Left ventricle myocardium inferior (tissue), 1 donor: ENCODE data around the gene MIER1. TPM values are rescaled to one million over a fixed set of nuclear protein-coding genes. Genes with fewer than 3 reads are reported as not detected.
A peak's percentile ranks its signal among the peaks of the same experiment; 100 is the strongest.

Source experiments
- DNase-seq: peaks from one replicate; pipeline ENCODE4 v3.0.0-alpha.2; 2020
- H3K27ac ChIP-seq: fragments of 200-600 bp; replicated peaks from 2 replicates; pipeline ENCODE4 v1.8.0; 2021
- H3K27me3 ChIP-seq: fragments of 200-600 bp; 2 replicates; pipeline ENCODE4 v1.8.0; 2021; ENCODE audit warnings: low read depth
- H3K36me3 ChIP-seq: fragments of 200-600 bp; 2 replicates; pipeline ENCODE4 v1.8.0; 2021
- H3K4me1 ChIP-seq: fragments of 200-600 bp; 2 replicates; pipeline ENCODE4 v1.8.0; 2021
- H3K4me3 ChIP-seq: fragments of 200-600 bp; 2 replicates; pipeline ENCODE4 v1.8.0; 2021; ENCODE audit warnings: mild to moderate bottlenecking, moderate library complexity
- H3K9me3 ChIP-seq: fragments of 200-600 bp; replicated peaks from 2 replicates; pipeline ENCODE4 v1.8.0; 2021
- CTCF ChIP-seq: fragments of 200-600 bp; IDR thresholded peaks from 2 replicates; pipeline ENCODE4 v1.8.0; 2021; ENCODE audit warnings: antibody characterized with exemption, mild to moderate bottlenecking, borderline replicate concordance
- intact Hi-C: fragments of 100-400 bp; cut with micrococcal nuclease; formaldehyde crosslinking; loops from one replicate; pipeline ENCODE4 v1.11.0; 2022
- total RNA-seq: library from RNA; stranded (reverse); fragmentation: NEBNext Ultra II Directional; extraction: Animal tissue kit (Norgen Biotek cat#: 25700); gene quantifications from one replicate; pipeline ENCODE4 v1.2.1, GENCODE V29; 2021
- donor health status: DM: no; HTN: yes; CAD: no; lungs with severe emphysema.

The MIER1 gene
- total RNA-seq, 1 donor from 2014 or later: 18.1 TPM

- Histone ChIP-seq H3K27me3 (no peaks in the 10 kb centered on the region), H3K9me3 (no peaks in the 10 kb centered on the region), H3K27ac (no peak overlapping the region), H3K4me3 (no peak overlapping the region), H3K4me1 (no peaks in the 10 kb centered on the region), H3K36me3 (no peaks in the 10 kb centered on the region)
- intact Hi-C loops: no loop called here
- TF ChIP-seq CTCF: no peak
- no peak for DNase-seq
Measured at GRCh38 chr1:66916320-66916719, 8.5 kb upstream of the MIER1 start.

GRCh38 chr1:66917476-66917875, 7.3 kb upstream of the MIER1 start:
- H3K27me3 ChIP-seq: no peaks in the 10 kb centered on the region
- no peaks in the 10 kb centered on the region for H3K9me3 ChIP-seq
- no peak overlapping the region for H3K27ac ChIP-seq
- no peak for TF ChIP-seq CTCF
- intact Hi-C loops: no loop called here
- H3K36me3 ChIP-seq: no peaks in the 10 kb centered on the region
- no peak overlapping the region for H3K4me3 ChIP-seq
- DNase-seq: no peak
- H3K4me1 ChIP-seq: no peaks in the 10 kb centered on the region

- H3K4me3 ChIP-seq: no peak overlapping the region
- H3K36me3 ChIP-seq: no peaks in the 10 kb centered on the region
- intact Hi-C loops: no loop called here
- H3K27ac ChIP-seq: no peak overlapping the region
- DNase-seq: no peak
- TF ChIP-seq CTCF: no peak
- H3K27me3 ChIP-seq: no peaks in the 10 kb centered on the region
- peaks cover 15% of the 10 kb centered on the region for H3K4me1 ChIP-seq
- H3K9me3 ChIP-seq: no peaks in the 10 kb centered on the region
Measured at GRCh38 chr1:66919063-66919462, 5.7 kb upstream of the MIER1 start.

GRCh38 chr1:66919828-66920227, 5.0 kb upstream of the MIER1 start:
- Histone ChIP-seq H3K27ac (no peak overlapping the region), H3K27me3 (no peaks in the 10 kb centered on the region), H3K4me1 (peaks cover 19% of the 10 kb centered on the region), H3K9me3 (no peaks in the 10 kb centered on the region), H3K4me3 (no peak overlapping the region), H3K36me3 (no peaks in the 10 kb centered on the region)
- TF ChIP-seq CTCF: no peak
- DNase-seq: no peak
- intact Hi-C loops: no loop called here

GRCh38 chr1:66920543-66920942, 4.2 kb upstream of the MIER1 start:
- Histone ChIP-seq H3K9me3 (no peaks in the 10 kb centered on the region), H3K36me3 (no peaks in the 10 kb centered on the region), H3K27ac (no peak overlapping the region), H3K4me1 (peaks cover 21% of the 10 kb centered on the region), H3K27me3 (no peaks in the 10 kb centered on the region), H3K4me3 (no peak overlapping the region)
- intact Hi-C loops: no loop called here
- no peak for DNase-seq
- TF ChIP-seq CTCF: no peak

- no peaks in the 10 kb centered on the region for H3K9me3 ChIP-seq
- no peak for DNase-seq
- no peak for TF ChIP-seq CTCF
Measured at GRCh38 chr1:66925558-66925910, 744 bp downstream of the MIER1 start.

More at GRCh38 chr1:66925558-66925910, 744 bp downstream of the MIER1 start:
- Histone ChIP-seq H3K4me1 (peaks cover 51% of the 10 kb centered on the region), H3K27me3 (no peaks in the 10 kb centered on the region), H3K36me3 (peaks cover 5% of the 10 kb centered on the region), H3K27ac (peak overlapping the region; percentile 97), H3K4me3 (peak overlapping the region; percentile 72)
- intact Hi-C loops: no loop called here
